ENCODE results near the gene MT1M.

The MT1M gene

GRCh38 chr16:56679078-56679730 is 46.7 kb downstream of the MT1M start:
- no peak for DNase-seq

- peak; percentile 1 for DNase-seq
These were observed 47.4 kb downstream of the MT1M start for GRCh38 chr16:56679818-56680217.

- peak; percentile 63 for DNase-seq
These were observed 49.7 kb downstream of the MT1M start, which contains the start of gene MT1X for GRCh38 chr16:56681939-56682702. TSS of gene MT1X (plus strand) at chr16:56682470. CDS start at chr16:56682541, 71 bp downstream.

GRCh38 chr16:56682703-56683397 is 50.4 kb downstream of the MT1M start:
- no peak for DNase-seq

Data from GF-D8 (cell line).